Ectodermal cell (in vitro differentiated cells): ENCODE measurements around the gene IMPA2.

ENCODE experiments used
- H3K27ac ChIP-seq: 2 replicates; pipeline ENCODE4 v1.7.0; 2013; ENCODE audit warnings: mild to moderate bottlenecking, low read depth, low read length; ENCODE audit not compliant: insufficient read depth, poor library complexity, severe bottlenecking
- H3K27me3 ChIP-seq: 2 replicates; pipeline ENCODE4 v1.7.0; 2013; ENCODE audit warnings: mild to moderate bottlenecking, low read length; ENCODE audit not compliant: insufficient read depth, control insufficient read depth, poor library complexity, severe bottlenecking
- H3K36me3 ChIP-seq: one replicate; pipeline ENCODE4 v1.7.0; 2013; ENCODE audit warnings: low read length; ENCODE audit not compliant: control insufficient read depth, insufficient read depth
- H3K4me1 ChIP-seq: one replicate; pipeline ENCODE4 v1.7.0; 2013; ENCODE audit warnings: low read length; ENCODE audit not compliant: control insufficient read depth, insufficient read depth
- H3K4me3 ChIP-seq: 2 replicates; pipeline ENCODE4 v1.7.0; 2013; ENCODE audit warnings: low read depth, low read length, control low read depth; ENCODE audit not compliant: insufficient read depth
- H3K9me3 ChIP-seq: 2 replicates; pipeline ENCODE4 v1.7.0; 2013; ENCODE audit warnings: mild to moderate bottlenecking, low read length, moderate library complexity; ENCODE audit not compliant: control insufficient read depth
- WGBS, 2 experiments: methylation state at CpG; one replicate each; pipeline ENCODE4 v1.1.7; 2013; ENCODE audit warnings: missing lambda C conversion rate in 2 of 2; 5-methylcytosine and 5-hydroxymethylcytosine counted together

The IMPA2 gene

GRCh38 chr18:11987527-11987926 is 6.2 kb downstream of the IMPA2 start:
- Histone ChIP-seq H3K4me3 (no peak overlapping the region), H3K36me3 (no peaks in the 10 kb centered on the region), H3K4me1 (peaks cover 31% of the 10 kb centered on the region), H3K27me3 (no peaks in the 10 kb centered on the region), H3K9me3 (no peaks in the 10 kb centered on the region), H3K27ac (no peak overlapping the region)
- 90 to 97% methylated on average over 7 of the region's 7 CpGs for whole genome bisulfite sequencing, 2 experiments

DNA sequence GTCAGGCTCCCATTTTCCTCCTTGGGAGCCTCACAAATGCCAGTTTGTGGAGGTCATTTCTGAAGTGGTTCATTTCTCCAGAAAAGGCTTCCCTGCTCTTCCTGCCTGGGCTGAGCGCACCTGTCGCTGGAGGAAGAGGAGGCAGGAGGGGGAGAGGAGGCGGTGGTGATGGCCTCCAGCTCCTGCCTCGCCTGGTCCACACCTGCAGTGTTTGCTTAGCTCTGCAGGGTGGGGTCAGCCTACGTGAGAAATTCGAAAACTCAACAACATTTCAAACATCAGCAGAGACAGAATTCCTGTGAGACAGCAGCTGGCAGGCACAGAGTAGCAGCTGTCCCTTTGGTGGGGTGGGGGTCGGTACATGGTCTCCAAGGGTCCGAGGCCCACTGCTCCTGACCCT is 7.9 kb downstream of the IMPA2 start:
- WGBS, 2 experiments: 83 to 91% methylated on average over 8 of the region's 8 CpGs
- H3K4me3 ChIP-seq: no peak overlapping the region
- H3K27me3 ChIP-seq: no peaks in the 10 kb centered on the region
- peaks cover 15% of the 10 kb centered on the region for H3K4me1 ChIP-seq
- H3K36me3 ChIP-seq: no peaks in the 10 kb centered on the region
- H3K27ac ChIP-seq: no peak overlapping the region
- no peaks in the 10 kb centered on the region for H3K9me3 ChIP-seq

GRCh38 chr18:11989966-11990380 is 8.7 kb downstream of the IMPA2 start:
- 49 to 51% methylated on average over 6 of the region's 6 CpGs for WGBS, 2 experiments
- Histone ChIP-seq H3K27me3 (no peaks in the 10 kb centered on the region), H3K4me3 (no peak overlapping the region), H3K4me1 (peaks cover 19% of the 10 kb centered on the region), H3K27ac (no peak overlapping the region), H3K9me3 (no peaks in the 10 kb centered on the region), H3K36me3 (no peaks in the 10 kb centered on the region)

DNA sequence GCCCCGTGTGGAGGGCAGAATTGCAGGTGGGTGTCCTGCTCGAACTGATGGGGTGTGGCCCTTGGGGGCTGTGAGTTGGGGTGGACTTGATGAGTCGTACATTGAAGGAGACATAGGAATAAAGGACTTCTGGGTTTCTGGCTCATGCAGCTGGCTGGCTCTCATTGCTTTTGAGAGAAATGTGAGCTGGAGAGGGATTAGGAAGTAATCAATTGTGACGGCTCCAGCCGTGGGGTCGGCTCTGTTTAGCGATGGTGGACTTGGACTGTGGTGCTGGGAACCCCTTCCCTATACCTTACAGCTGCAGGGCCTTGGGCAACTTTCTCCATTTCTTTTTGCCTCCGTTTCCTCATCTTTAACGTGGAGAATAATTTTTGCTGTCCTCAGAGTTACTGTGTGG is 9.2 kb downstream of the IMPA2 start:
- no peak overlapping the region for H3K4me3 ChIP-seq
- no peak overlapping the region for H3K27ac ChIP-seq
- WGBS, 2 experiments: 78% methylated on average over 9 of the region's 9 CpGs

DNA sequence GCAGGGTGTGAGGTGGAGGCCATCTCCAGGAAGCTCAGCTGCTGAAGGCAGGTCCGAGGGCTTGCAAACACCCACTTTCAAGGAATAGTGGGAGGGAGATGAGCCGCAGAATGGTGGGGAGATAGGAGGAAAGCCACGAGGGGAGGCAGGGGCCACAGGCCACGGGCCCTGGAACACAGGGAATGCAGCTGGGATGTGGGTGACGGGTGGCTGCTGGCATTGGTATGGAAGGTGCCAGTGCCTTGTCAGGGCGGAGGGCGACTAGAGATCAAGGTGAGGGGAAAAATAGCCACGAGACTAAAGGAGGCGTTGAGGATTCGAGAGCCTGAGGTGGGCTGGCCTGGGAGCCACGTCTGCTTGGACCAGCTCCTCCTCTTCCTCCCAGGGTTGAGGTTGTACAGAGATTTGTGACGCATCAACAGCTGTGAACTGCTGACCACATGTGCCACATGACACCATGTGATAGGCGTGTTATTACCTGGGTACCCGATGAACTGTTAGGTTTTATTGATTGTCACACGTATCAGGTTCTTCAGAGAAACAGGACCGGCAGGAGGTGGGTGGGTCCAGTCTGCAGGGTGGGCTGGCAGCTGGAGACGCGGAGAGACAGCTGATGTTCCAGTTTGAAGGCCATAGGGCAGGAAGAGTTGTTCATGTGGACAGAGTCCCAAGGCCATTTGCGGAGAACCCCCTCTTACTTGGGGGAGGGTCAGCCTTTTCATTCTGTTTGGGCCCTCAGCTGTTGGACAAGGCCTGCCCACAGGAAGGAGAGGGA is 9.9 kb downstream of the IMPA2 start:
- H3K27me3 ChIP-seq: no peaks in the 10 kb centered on the region
- peaks cover 19% of the 10 kb centered on the region for H3K4me1 ChIP-seq
- no peaks in the 10 kb centered on the region for H3K36me3 ChIP-seq
- H3K4me3 ChIP-seq: no peak overlapping the region
- no peaks in the 10 kb centered on the region for H3K9me3 ChIP-seq
- no peak overlapping the region for H3K27ac ChIP-seq
- 89% methylated on average over 19 of the region's 19 CpGs for WGBS, 2 experiments

More for the DNA sequence above, 9.2 kb downstream of the IMPA2 start:
- H3K9me3 ChIP-seq: no peaks in the 10 kb centered on the region
- H3K4me1 ChIP-seq: peaks cover 19% of the 10 kb centered on the region
- H3K27me3 ChIP-seq: no peaks in the 10 kb centered on the region
- H3K36me3 ChIP-seq: no peaks in the 10 kb centered on the region

- H3K27ac ChIP-seq: no peak overlapping the region
- WGBS, 2 experiments: 87 to 90% methylated on average over 12 of the region's 12 CpGs
- peaks cover 19% of the 10 kb centered on the region for H3K4me1 ChIP-seq
Observed at GRCh38 chr18:11992096-11992790, 10.9 kb downstream of the IMPA2 start.

DNA sequence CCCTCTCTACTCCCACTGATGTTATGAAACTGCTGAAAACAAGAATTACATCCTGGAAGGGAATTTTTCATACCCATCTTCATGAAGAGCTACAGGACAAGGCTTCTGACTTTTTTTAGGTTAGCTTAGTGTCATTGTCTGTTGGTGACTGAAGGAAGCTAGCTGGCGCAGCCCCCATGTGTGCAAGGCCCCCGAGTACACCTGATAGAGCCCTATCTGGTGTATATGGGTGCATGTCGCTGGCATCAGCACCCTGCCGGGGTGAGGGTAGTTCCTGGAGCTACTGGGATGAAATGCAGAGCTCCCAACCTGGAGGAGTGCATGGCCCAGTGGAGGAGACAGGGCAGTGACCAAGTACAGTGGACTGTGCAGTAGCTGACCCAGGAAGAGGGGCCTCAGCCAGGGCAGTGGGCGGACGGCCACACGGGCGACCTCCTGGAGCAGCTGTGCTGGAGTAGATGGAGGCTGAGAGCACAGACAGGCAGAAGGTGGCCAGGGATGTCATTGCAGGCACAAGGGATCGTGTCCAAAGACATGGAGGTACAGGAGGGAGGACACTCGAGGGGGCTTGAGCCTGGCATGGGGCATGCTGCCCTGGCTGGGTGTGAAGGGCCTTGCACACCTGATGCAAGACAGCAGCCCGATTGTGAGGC is 12.1 kb downstream of the IMPA2 start:
- no peak overlapping the region for H3K27ac ChIP-seq
- no peaks in the 10 kb centered on the region for H3K27me3 ChIP-seq
- H3K4me1 ChIP-seq: peaks cover 19% of the 10 kb centered on the region
- H3K4me3 ChIP-seq: no peak overlapping the region
- H3K9me3 ChIP-seq: no peaks in the 10 kb centered on the region
- WGBS, 2 experiments: 94 to 95% methylated on average over 11 of the region's 11 CpGs
- H3K36me3 ChIP-seq: no peaks in the 10 kb centered on the region

More at GRCh38 chr18:11992096-11992790, 10.9 kb downstream of the IMPA2 start:
- H3K27me3 ChIP-seq: no peaks in the 10 kb centered on the region
- no peak overlapping the region for H3K4me3 ChIP-seq
- H3K9me3 ChIP-seq: no peaks in the 10 kb centered on the region
- H3K36me3 ChIP-seq: no peaks in the 10 kb centered on the region

- Histone ChIP-seq H3K27ac (peak overlapping the region; percentile 63), H3K4me3 (no peak overlapping the region)
- WGBS, 2 experiments: 70 to 80% methylated on average over 2 to 4 of the region's 4 CpGs
Observed at GRCh38 chr18:11994336-11994702, 13.0 kb downstream of the IMPA2 start.

DNA sequence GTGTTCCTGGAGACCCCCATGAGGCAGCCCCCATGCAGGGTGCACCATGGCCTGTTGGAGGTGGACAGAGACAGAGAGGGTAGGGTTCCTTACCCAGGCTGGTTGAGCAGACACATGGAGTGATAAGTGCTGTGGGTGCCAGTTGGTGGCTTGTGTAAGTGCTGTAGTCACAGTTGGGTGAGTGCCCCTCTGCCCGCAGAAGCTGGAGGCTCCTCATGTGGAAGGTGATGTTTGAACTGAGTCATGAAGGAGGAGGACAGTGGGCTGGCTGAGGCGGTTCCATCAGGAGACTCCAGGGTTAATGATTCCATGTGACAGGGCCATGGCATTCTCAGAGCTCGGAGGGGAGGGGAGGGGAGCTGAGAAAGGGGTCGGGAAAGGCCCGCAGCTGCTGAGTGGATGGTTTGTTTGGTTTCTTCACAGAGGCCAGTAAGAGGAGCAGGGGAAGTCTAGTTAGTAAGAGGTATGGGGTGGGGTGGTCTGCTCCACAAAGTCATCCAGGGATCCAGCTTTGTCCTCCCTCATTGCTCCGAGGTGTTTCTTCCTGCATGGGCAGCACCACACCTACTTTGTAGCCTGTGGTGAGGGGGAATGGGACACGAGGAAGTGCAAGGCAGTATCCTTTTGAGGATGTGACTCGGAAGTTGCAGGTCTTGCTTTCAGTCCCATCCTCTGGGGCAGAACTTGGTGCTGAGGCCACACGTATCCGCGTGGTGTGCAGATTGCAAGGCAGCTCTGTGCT is 13.6 kb downstream of the IMPA2 start:
- Histone ChIP-seq H3K9me3 (no peaks in the 10 kb centered on the region), H3K27ac (peak overlapping the region; percentile 63), H3K4me1 (peaks cover 10% of the 10 kb centered on the region), H3K36me3 (peaks cover 10% of the 10 kb centered on the region), H3K4me3 (no peak overlapping the region), H3K27me3 (no peaks in the 10 kb centered on the region)
- 35 to 38% methylated on average over 11 of the region's 11 CpGs for WGBS, 2 experiments

More at GRCh38 chr18:11994336-11994702, 13.0 kb downstream of the IMPA2 start:
- H3K9me3 ChIP-seq: no peaks in the 10 kb centered on the region
- H3K4me1 ChIP-seq: peaks cover 15% of the 10 kb centered on the region
- H3K36me3 ChIP-seq: peaks cover 5% of the 10 kb centered on the region
- no peaks in the 10 kb centered on the region for H3K27me3 ChIP-seq
